A549 (cell line): ENCODE results near the gene METTL16. TPM values are rescaled to one million over a fixed set of nuclear protein-coding genes. Genes with fewer than 3 reads are reported as not detected.

Experiments
- ATAC-seq, 2 experiments: fragments of 200-7000 bp in 1 of 2; fragments of >200 bp in 1 of 2; cut with Nextera tagmentation in 1 of 2; cut with Tn5 transposase in 1 of 2; 3 replicates each; pipeline versions ENCODE4 v1.8.0 to v1.9.1; 2018 to 2020; ENCODE audit warnings: mild to moderate bottlenecking in 1 of 2, moderate library complexity in 1 of 2
- CTCF ChIA-PET: fragments of 300-600 bp; sonication (Branson Sonifier 250); formaldehyde crosslinking; extraction: SDS; loops from one replicate; lab custom pipeline; 2021; ENCODE audit warnings: antibody characterized with exemption, inconsistent platforms; lab: Yijun Ruan, JAX
- POLR2A ChIA-PET: fragments of 350-600 bp; formaldehyde crosslinking; extraction: SDS; loops from one replicate; lab custom pipeline; 2021; ENCODE audit warnings: antibody characterized with exemption, inconsistent platforms; lab: Yijun Ruan, JAX
- DNase-seq, 2 experiments: peaks; one replicate each; pipeline versions ENCODE4 v3.0.0 to v3.0.0-alpha.2; 2011 to 2016; ENCODE audit warnings: low read depth in 1 of 2, low spot score in 1 of 2
- FAIRE-seq: peaks from 2 replicates; lab custom pipeline; 2011; peaks lifted over from hg19 to GRCh38; lab: Jason Lieb, UNC
- H3K27ac ChIP-seq, 2 experiments: fragments of >200 bp; sonication (Bioruptor Twin); formaldehyde crosslinking; 3 replicates each; pipeline ENCODE4 v1.5.1; 2016 to 2017
- H3K4me1 ChIP-seq: fragments of >200 bp; sonication (Bioruptor Twin); formaldehyde crosslinking; 3 replicates; pipeline ENCODE4 v1.6.1; 2016
- H3K4me2 ChIP-seq: fragments of >200 bp; sonication (Bioruptor Twin); formaldehyde crosslinking; 3 replicates; pipeline ENCODE4 v1.6.1; 2016
- H3K4me3 ChIP-seq: fragments of >200 bp; sonication (Bioruptor Twin); formaldehyde crosslinking; 3 replicates; pipeline ENCODE4 v1.5.1; 2016
- H3K9me3 ChIP-seq: fragments of >200 bp; sonication (Bioruptor Twin); formaldehyde crosslinking; 3 replicates; pipeline ENCODE4 v1.6.1; 2016
- ATOH8 ChIP-seq: fragments of 250-450 bp; sonication (Bioruptor Pico); IDR thresholded peaks from 2 replicates; pipeline ENCODE4 v1.5.0; 2020; ENCODE audit warnings: low read depth, mild to moderate bottlenecking, moderate library complexity
- CBX2 ChIP-seq: fragments of 200-600 bp; sonication (generic); IDR thresholded peaks from 2 replicates; pipeline ENCODE4 v1.6.1; 2016; ENCODE audit warnings: low read depth, mild to moderate bottlenecking, borderline replicate concordance
- CTCF ChIP-seq: fragments of >200 bp; sonication (Bioruptor Twin); formaldehyde crosslinking; IDR thresholded peaks from 3 replicates; pipeline ENCODE4 v1.5.1; 2016
- ESRRA ChIP-seq: fragments of 150-350 bp; IDR thresholded peaks from 2 replicates; pipeline ENCODE4 v1.6.1; 2014; ENCODE audit warnings: mild to moderate bottlenecking, low read length, borderline replicate concordance
- FOXS1 ChIP-seq: fragments of 250-450 bp; sonication (Bioruptor Pico); IDR thresholded peaks from 2 replicates; pipeline ENCODE4 v1.5.0; 2020; ENCODE audit warnings: mild to moderate bottlenecking, moderate library complexity
- GATA3 ChIP-seq: IDR thresholded peaks from 2 replicates; pipeline ENCODE4 v1.6.1; 2012; ENCODE audit warnings: borderline replicate concordance
- HES2 ChIP-seq: fragments of >200 bp; sonication (Bioruptor Twin); formaldehyde crosslinking; IDR thresholded peaks from 2 replicates; pipeline ENCODE4 v1.6.1; 2016
- HMGXB4 ChIP-seq: fragments of 250-450 bp; sonication (Bioruptor Pico); IDR thresholded peaks from 2 replicates; pipeline ENCODE4 v1.5.0; 2021; ENCODE audit warnings: mild to moderate bottlenecking, moderate library complexity, borderline replicate concordance
- HOXB13 ChIP-seq: fragments of 250-450 bp; sonication (Bioruptor Pico); IDR thresholded peaks from 2 replicates; pipeline ENCODE4 v1.5.0; 2020; ENCODE audit warnings: low read depth, mild to moderate bottlenecking, moderate library complexity
- HOXB5 ChIP-seq: fragments of 250-450 bp; sonication (Bioruptor Pico); IDR thresholded peaks from 2 replicates; pipeline ENCODE4 v1.5.0; 2020; ENCODE audit warnings: mild to moderate bottlenecking, moderate library complexity
- JUN ChIP-seq, 2 experiments: fragments of >200 bp; sonication (Bioruptor Twin); formaldehyde crosslinking; IDR thresholded peaks; 2 replicates in 1 of 2; 3 replicates in 1 of 2; pipeline ENCODE4 v1.6.1; 2016 to 2017
- JUNB ChIP-seq: fragments of >200 bp; sonication (Bioruptor Twin); formaldehyde crosslinking; IDR thresholded peaks from 2 replicates; pipeline ENCODE4 v1.6.1; 2016
- MAFK ChIP-seq: fragments of 450-650 bp; IDR thresholded peaks from 2 replicates; pipeline ENCODE4 v1.6.1; 2014; ENCODE audit not compliant: partially characterized antibody
- MAX ChIP-seq: IDR thresholded peaks from 2 replicates; pipeline ENCODE4 v1.6.1; 2012
- NPAS2 ChIP-seq: fragments of 250-450 bp; sonication (Bioruptor Pico); IDR thresholded peaks from 2 replicates; pipeline ENCODE4 v1.8.0; 2022; ENCODE audit warnings: mild to moderate bottlenecking, moderate library complexity, borderline replicate concordance
- NR3C1 ChIP-seq: fragments of >200 bp; sonication (Bioruptor Twin); formaldehyde crosslinking; IDR thresholded peaks from 3 replicates; pipeline ENCODE4 v1.6.1; 2017
- PBX3 ChIP-seq: IDR thresholded peaks from 2 replicates; pipeline ENCODE4 v1.6.1; 2012
- POLR2A ChIP-seq: IDR thresholded peaks from 2 replicates; pipeline ENCODE4 v1.6.1; 2012; ENCODE audit warnings: mild to moderate bottlenecking, low read length
- POLR2AphosphoS2 ChIP-seq: conservative IDR thresholded peaks from 2 replicates; pipeline ENCODE4 v1.6.1; 2012; ENCODE audit warnings: low read length, improper control_type of control experiment, inconsistent platforms
- REST ChIP-seq: fragments of 200-600 bp; sonication (generic); IDR thresholded peaks from 2 replicates; pipeline ENCODE4 v1.6.1; 2016; ENCODE audit warnings: antibody characterized with exemption, mild to moderate bottlenecking, moderate library complexity
- RFX5 ChIP-seq: fragments of 450-650 bp; IDR thresholded peaks from 2 replicates; pipeline ENCODE4 v1.7.1; 2014; ENCODE audit warnings: antibody characterized with exemption, mild to moderate bottlenecking, moderate library complexity
- SREBF2 ChIP-seq: fragments of 450-650 bp; IDR thresholded peaks from 2 replicates; pipeline ENCODE4 v1.6.1; 2014; ENCODE audit warnings: mild to moderate bottlenecking, moderate library complexity
- ZFP36 ChIP-seq: fragments of 450-650 bp; IDR thresholded peaks from 2 replicates; pipeline ENCODE4 v1.6.1; 2014; ENCODE audit warnings: borderline replicate concordance; ENCODE audit not compliant: partially characterized antibody
- ZNF302 ChIP-seq: fragments of 250-450 bp; sonication (Bioruptor Pico); IDR thresholded peaks from 2 replicates; pipeline ENCODE4 v1.9.0; 2021; ENCODE audit warnings: inconsistent platforms, mild to moderate bottlenecking, moderate library complexity
- WGBS: methylation state at CpG from one replicate; pipeline ENCODE4 v1.1.6; 2017; ENCODE audit errors: missing lambda C conversion rate; 5-methylcytosine and 5-hydroxymethylcytosine counted together
- polyA plus RNA-seq, 4 experiments: library from polyadenylated mRNA; depleted of rRNA in 3 of 4; stranded (reverse); fragments of >200 nt; fragmentation: RNase III in 1 of 4; extraction: RNeasy Plus Mini Kit Qiagen cat#74134 plus additional on column Dnase treatment in 1 of 4; gene quantifications; 2 replicates in 3 of 4; 3 replicates in 1 of 4; pipeline ENCODE4 v1.2.3, GENCODE V29; 2011 to 2017

The METTL16 gene
- polyA plus RNA-seq, 2 of the 4 experiments (the other 2 are of a cell fraction) = 26.5 to 58.0 TPM

GRCh38 chr17:2478458-2478857 lies 33.2 kb downstream of the METTL16 start:
- no peak overlapping the region for H3K4me2 ChIP-seq
- H3K27ac ChIP-seq = no peak overlapping the region
- TF ChIP-seq POLR2A (no peak), CTCF (no peak), JUNB (no peak), GATA3 (no peak), NR3C1 (no peak), ATOH8 (CRISPR knock-in tag) (no peak), CBX2 (no peak), HOXB13 (CRISPR knock-in tag) (no peak), ESRRA (no peak), FOXS1 (CRISPR knock-in tag) (no peak), POLR2AphosphoS2 (no peak), SREBF2 (no peak), MAFK (no peak), ZFP36 (no peak)
- 75% methylated on average over 3 of the region's 3 CpGs for WGBS
- H3K9me3 ChIP-seq = no peaks in the 10 kb centered on the region
- ChIA-PET POLR2A (no interaction called here), CTCF (interaction anchor here (2.1 kb wide), 1 partner anchor 96 kb away, joined by 7 read pairs; no protein-coding TSS in a partner anchor)
- no peaks in the 10 kb centered on the region for H3K4me1 ChIP-seq
- FAIRE-seq (peak; percentile 65), ATAC-seq (no peak), DNase-seq (no peak)
- H3K4me3 ChIP-seq = no peak overlapping the region

- ChIA-PET CTCF (no interaction called here), POLR2A (no interaction called here)
- Histone ChIP-seq H3K4me2 (no peak overlapping the region), H3K9me3 (no peaks in the 10 kb centered on the region), H3K4me1 (no peaks in the 10 kb centered on the region), H3K4me3 (no peak overlapping the region), H3K27ac (no peak overlapping the region)
- FAIRE-seq (no peak), DNase-seq (no peak), ATAC-seq (no peak; a peak in 1 of 6 replicates)
- TF ChIP-seq PBX3 (no peak), RFX5 (no peak), JUN (IDR thresholded peaks at IDR 0.05) (no peak), HES2 (no peak), HMGXB4 (CRISPR knock-in tag) (no peak), ZNF302 (no peak), NPAS2 (CRISPR knock-in tag) (no peak), REST (no peak), HOXB5 (CRISPR knock-in tag) (no peak), JUNB (no peak), NR3C1 (no peak), MAX (no peak)
- 97% methylated on average over 14 of the region's 14 CpGs for WGBS
These were observed 36.6 kb downstream of the METTL16 start for GRCh38 chr17:2475056-2475455.
